Cardiac fibroblast (primary cell): ENCODE data around the gene STAT1.

Experiments
- DNase-seq, 2 donors: peaks; one replicate each; pipeline versions ENCODE4 v3.0.0 to v3.0.0-alpha.2; 2010; ENCODE audit warnings: low read depth in 2 of 2
- H3K4me3 ChIP-seq, 2 donors: replicated peaks in 1 of 2; 1 replicate in 1 of 2; 2 replicates in 1 of 2; pipeline ENCODE4 v1.5.1; 2011; ENCODE audit warnings: low read depth in 2 of 2, low read length in 2 of 2, mild to moderate bottlenecking in 2 of 2, moderate library complexity in 1 of 2
- TF ChIP-seq, protein P1 (sequence below): IDR thresholded peaks from one replicate; pipeline ENCODE4 v1.5.1; 2011; ENCODE audit warnings: low read depth, mild to moderate bottlenecking, low read length, inconsistent platforms

The STAT1 gene

DNA sequence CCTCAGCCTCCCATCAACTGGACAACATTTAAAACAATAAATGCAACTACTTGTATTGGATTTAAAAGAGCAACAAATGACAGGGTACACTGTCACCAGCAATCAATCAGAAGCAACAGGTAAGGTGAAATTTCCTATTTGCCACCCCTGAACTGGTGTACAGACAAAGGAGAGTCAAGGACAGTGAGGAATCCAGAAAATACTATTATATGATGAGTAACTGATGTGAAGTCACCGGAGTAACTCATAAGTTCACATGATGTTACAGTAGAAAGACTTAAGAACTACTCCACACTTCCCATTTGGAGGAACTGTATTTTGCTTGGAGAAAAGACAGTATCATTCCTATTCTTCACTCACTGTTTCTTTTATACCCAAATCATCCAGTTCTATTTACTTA, 4.1 kb upstream of the STAT1 start:
- TF ChIP-seq, protein P1, sequence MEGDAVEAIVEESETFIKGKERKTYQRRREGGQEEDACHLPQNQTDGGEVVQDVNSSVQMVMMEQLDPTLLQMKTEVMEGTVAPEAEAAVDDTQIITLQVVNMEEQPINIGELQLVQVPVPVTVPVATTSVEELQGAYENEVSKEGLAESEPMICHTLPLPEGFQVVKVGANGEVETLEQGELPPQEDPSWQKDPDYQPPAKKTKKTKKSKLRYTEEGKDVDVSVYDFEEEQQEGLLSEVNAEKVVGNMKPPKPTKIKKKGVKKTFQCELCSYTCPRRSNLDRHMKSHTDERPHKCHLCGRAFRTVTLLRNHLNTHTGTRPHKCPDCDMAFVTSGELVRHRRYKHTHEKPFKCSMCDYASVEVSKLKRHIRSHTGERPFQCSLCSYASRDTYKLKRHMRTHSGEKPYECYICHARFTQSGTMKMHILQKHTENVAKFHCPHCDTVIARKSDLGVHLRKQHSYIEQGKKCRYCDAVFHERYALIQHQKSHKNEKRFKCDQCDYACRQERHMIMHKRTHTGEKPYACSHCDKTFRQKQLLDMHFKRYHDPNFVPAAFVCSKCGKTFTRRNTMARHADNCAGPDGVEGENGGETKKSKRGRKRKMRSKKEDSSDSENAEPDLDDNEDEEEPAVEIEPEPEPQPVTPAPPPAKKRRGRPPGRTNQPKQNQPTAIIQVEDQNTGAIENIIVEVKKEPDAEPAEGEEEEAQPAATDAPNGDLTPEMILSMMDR = no peak
- H3K4me3 ChIP-seq = no peak overlapping the region
- DNase-seq = no peak

DNA sequence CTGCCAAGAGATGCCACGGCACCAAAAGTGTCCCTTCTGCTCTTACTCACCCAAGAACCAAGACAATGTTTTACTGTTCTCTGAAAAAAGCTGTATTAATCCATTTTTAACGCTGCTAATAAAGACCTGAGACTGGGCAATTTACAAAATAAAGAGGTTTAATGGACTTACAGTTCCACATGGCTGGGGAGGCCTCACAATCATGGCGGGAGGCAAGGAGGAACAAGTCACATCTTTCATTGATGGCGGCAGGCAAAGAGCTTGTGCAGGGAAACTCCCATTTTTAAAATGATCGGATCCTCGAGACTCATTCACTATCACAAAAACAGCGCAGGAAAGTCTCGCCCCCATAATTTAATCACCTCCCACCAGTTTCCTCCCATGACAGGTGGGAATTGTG, 1.9 kb upstream of the STAT1 start:
- H3K4me3 ChIP-seq = no peak overlapping the region
- TF ChIP-seq, protein P1 = no peak
- DNase-seq = no peak

DNA sequence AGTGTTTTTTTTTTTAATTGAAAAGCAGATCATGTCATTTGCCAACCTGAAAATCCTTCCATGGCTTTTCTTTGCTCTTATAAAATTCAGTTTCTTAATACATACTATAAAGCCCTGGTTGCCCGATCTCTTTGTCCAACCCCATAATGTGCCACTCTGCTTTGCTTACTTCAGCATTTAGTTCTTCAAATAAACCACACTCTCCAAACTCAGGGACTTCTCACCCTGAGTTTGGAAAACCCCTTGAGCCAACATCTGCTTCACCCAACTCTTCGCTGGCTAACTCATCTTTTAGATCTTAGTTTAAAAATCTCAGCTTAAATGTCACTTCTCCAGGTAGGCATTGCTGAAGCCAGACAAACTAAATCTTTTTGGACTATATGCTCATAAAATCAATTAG, 1.3 kb upstream of the STAT1 start:
- H3K4me3 ChIP-seq = no peak overlapping the region
- DNase-seq = no peak
- TF ChIP-seq, protein P1 = no peak

DNA sequence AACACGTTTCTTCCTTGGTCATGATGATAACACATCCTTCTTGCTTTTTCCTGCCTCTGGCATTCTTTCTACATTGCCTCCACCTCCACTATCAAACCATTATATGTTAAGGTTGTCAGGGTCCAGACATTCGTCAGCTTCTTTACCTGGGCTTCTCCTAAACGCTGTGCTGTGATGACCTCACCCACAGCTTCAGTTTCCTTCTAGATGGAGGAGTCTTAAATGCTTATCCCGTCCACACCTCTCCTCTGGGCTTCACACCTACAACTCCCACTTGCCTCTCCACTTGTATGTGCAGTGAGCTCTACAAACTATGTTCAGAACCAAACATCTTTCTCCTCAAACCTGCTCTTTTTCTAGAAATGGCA, 666 bp upstream of the STAT1 start:
- no peak for DNase-seq
- TF ChIP-seq, protein P1 = no peak
- H3K4me3 ChIP-seq = peak overlapping the region; percentile 44 to 93

DNA sequence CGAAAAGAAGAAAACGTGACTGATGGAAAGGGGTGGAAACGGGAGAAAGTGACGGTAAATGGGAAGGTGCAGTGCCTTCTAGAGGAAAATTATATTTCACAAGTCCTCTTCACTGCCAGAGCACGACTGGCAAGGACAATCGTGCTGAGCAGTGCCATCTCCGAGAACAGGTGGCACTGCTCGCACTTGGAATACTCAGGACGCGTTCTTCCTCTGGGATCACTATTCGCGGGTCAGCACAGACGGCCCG, 364 bp downstream of the STAT1 start:
- TF ChIP-seq, protein P1 = no peak
- peak overlapping the region; percentile 85 to 93 for H3K4me3 ChIP-seq
- DNase-seq = no peak

DNA sequence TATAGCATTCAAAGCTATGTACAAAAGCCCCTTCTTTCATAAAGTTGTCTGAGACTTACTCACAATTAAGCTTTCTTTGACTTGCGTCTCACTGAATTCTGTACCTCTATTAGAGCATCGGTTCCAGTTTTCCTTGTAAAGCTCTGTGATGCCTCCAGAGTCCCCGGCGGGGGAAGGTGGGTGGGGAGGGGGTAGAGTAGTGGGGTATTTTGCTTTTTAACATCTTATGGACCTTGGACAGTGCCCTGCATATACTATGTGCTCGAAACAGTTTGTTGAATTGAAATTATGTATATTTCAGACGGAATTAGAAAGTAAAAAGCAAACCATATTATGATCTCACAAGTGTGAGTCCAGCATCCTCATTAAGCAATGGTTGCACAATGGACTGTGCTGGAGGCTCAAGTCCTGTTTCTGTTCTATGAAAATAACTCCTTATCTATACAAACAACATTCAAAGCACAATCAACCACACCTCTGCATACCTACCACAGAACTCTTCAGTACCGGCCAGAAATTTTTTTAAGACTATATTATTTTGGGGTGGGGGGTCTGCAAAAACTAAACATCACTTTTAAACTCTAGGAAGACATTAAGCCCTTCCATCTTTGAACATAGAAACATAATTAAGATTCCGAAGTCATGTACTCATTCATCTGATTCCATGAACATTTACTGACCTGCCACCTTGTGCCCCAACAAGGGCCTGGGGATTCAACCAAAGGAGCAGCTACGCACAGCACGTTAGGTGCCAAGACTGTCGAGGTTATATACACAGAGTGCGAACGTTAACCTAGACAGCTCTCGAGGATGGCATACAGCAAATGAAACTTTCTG, 908 bp downstream of the STAT1 start:
- peak overlapping the region; percentile 85 to 93 for H3K4me3 ChIP-seq
- DNase-seq = peak; percentile 51
- TF ChIP-seq, protein P1 = no peak

DNA sequence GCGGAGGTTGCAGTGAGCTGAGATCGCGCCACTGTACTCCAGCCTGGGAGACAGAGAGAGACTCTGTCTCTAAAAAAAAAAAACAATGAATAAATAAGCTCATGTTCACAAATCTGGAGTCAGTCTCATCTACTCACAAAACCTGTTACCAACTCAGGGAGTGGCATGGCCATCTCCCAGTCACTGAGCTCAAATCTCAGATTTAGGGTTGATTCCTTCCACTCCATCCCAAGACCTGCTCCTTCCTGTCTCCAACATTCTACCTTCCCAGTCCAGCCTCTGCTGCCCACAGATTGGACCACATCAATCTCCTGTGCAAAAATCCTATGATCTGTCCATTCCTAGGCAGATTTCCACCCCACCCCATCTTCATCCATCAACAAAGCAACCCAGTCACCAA, 1.6 kb downstream of the STAT1 start:
- DNase-seq = no peak
- H3K4me3 ChIP-seq = peak overlapping the region; percentile 85 to 93
- TF ChIP-seq, protein P1 = no peak
